Hematopoietic multipotent progenitor cell treated with erythropoietin and hydrocortisone succinate and interleukin-3 and kit ligand, for 6 days (in vitro differentiated cells): ENCODE measurements around the gene TCF19.
A peak's percentile ranks its signal among the peaks of the same experiment; 100 is the strongest.

Source experiments
- DNase-seq: peaks from one replicate; pipeline ENCODE4 v3.0.0-alpha.2; 2015

The TCF19 gene

GRCh38 chr6:31128093-31128676, 30.2 kb upstream of the TCF19 start:
- DNase-seq, result peak; percentile 78

GRCh38 chr6:31129130-31129529, 29.3 kb upstream of the TCF19 start:
- no peak for DNase-seq

- DNase-seq, result no peak
Observed at GRCh38 chr6:31130751-31131150, 27.6 kb upstream of the TCF19 start.

- DNase-seq, result no peak
Observed at GRCh38 chr6:31131595-31131994, 26.8 kb upstream of the TCF19 start.

- no peak for DNase-seq
Observed at GRCh38 chr6:31132806-31133205, 25.6 kb upstream of the TCF19 start.

- no peak for DNase-seq
Observed at GRCh38 chr6:31135710-31136109, 22.7 kb upstream of the TCF19 start.

- DNase-seq, result no peak
Observed at GRCh38 chr6:31138982-31139381, 19.4 kb upstream of the TCF19 start, which contains the start of gene PSORS1C2. PSORS1C2 (minus strand) TSS chr6:31139066; CDS start chr6:31139026, 40 bp downstream.

GRCh38 chr6:31139599-31139998, 18.8 kb upstream of the TCF19 start:
- no peak for DNase-seq

- no peak for DNase-seq
Observed at GRCh38 chr6:31140643-31141042, 17.7 kb upstream of the TCF19 start.

- no peak for DNase-seq
Observed at GRCh38 chr6:31142361-31142761, 16.0 kb upstream of the TCF19 start.

- no peak for DNase-seq
Observed at GRCh38 chr6:31143148-31143547, 15.2 kb upstream of the TCF19 start.

- no peak for DNase-seq
Observed at GRCh38 chr6:31144296-31144969, 14.0 kb upstream of the TCF19 start.

- DNase-seq, result no peak
Observed at GRCh38 chr6:31144970-31145340, 13.4 kb upstream of the TCF19 start.

- DNase-seq, result no peak
Observed at GRCh38 chr6:31145386-31145785, 13.0 kb upstream of the TCF19 start.

- no peak for DNase-seq
Observed at GRCh38 chr6:31149827-31150447, 8.5 kb upstream of the TCF19 start.

- no peak for DNase-seq
Observed at GRCh38 chr6:31152781-31153180, 5.6 kb upstream of the TCF19 start.

GRCh38 chr6:31154436-31154835, 4.0 kb upstream of the TCF19 start:
- DNase-seq, result no peak

- DNase-seq, result no peak
Observed at GRCh38 chr6:31156641-31157040, 1.7 kb upstream of the TCF19 start.

- DNase-seq, result no peak
Observed at GRCh38 chr6:31157513-31158139, 763 bp upstream of the TCF19 start, which contains the start of gene CCHCR1. CCHCR1 (minus strand) TSS chr6:31157802; CDS start chr6:31157600, 202 bp downstream.

- peak; percentile 58 for DNase-seq
Observed at GRCh38 chr6:31158863-31159855, 770 bp downstream of the TCF19 start.

- DNase-seq, result no peak
Observed at GRCh38 chr6:31161216-31162126, 3.1 kb downstream of the TCF19 start.
